Mucosa of stomach (tissue), 1 donor: Measurements from ENCODE around the gene CEP78.
A peak's percentile ranks its signal among the peaks of the same experiment; 100 is the strongest.

Experiments
- H3K27me3 ChIP-seq: one replicate; pipeline ENCODE4 v1.7.0; 2013; ENCODE audit warnings: mild to moderate bottlenecking, low read length; ENCODE audit not compliant: control insufficient read depth, insufficient read depth
- H3K36me3 ChIP-seq: one replicate; pipeline ENCODE4 v1.7.0; 2013; ENCODE audit warnings: low read length; ENCODE audit not compliant: control insufficient read depth, insufficient read depth
- H3K4me1 ChIP-seq: one replicate; pipeline ENCODE4 v1.7.0; 2013; ENCODE audit warnings: mild to moderate bottlenecking, low read length; ENCODE audit not compliant: control insufficient read depth, insufficient read depth
- H3K4me3 ChIP-seq: one replicate; pipeline ENCODE4 v1.7.0; 2013; ENCODE audit warnings: low read length
- H3K9ac ChIP-seq: one replicate; pipeline ENCODE4 v1.7.0; 2013; ENCODE audit warnings: mild to moderate bottlenecking, low read length, moderate library complexity
- H3K9me3 ChIP-seq: one replicate; pipeline ENCODE4 v1.7.0; 2013; ENCODE audit warnings: mild to moderate bottlenecking, low read length, moderate library complexity; ENCODE audit not compliant: control insufficient read depth
- donor health status: Pancreatic carcinoma.

CEP78 gene

DNA sequence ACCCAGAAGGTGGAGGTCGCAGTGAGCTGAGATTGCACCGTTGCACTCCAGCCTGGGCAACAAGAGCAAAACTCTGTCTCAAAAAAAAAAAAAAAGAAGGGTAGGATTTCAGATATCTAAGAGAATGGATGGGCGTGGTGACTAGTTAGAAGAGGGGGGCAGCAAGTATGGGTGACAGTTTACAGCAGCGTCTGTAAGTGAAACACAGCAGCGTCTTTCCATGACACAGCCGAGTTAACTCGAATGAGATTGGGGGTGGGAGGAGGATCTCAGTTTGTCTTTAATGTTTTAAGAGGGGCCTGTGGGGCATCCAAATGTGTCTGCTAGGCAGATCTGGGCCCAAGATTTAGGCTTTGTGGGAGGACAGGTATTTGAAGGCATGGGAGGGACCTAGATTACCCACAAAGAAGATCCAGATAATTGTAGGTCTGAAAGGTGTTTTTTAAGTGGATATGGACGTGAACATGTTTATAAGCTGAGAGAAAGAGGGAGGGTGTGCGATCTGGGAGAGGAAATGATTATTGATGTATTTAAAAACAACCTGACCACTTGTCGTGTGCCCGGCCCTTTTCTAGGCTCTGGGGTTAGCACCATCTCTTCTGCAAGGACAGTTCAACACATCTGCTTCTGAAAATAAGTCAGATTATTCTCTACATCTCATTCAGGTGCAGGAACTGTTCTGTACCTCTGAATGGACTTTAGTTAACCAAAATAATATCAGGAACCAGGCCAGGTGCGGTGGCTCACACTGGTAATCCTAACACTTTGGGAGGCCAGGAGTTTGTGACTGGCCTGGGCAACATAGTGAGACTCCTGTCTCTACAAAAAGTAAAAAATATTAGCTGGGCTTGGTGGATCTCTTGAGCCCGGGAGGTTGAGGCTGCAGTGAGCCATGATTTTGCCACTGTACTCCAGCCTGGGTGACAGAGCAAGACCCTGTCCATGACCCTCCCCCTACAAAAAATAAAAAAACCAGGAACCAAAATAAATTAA lies 2.5 kb downstream of the CEP78 start:
- no peaks in the 10 kb centered on the region for H3K4me1 ChIP-seq
- no peaks in the 10 kb centered on the region for H3K9me3 ChIP-seq
- H3K36me3 ChIP-seq, result no peaks in the 10 kb centered on the region
- peak overlapping the region; percentile 13 for H3K9ac ChIP-seq
- no peaks in the 10 kb centered on the region for H3K27me3 ChIP-seq
- H3K4me3 ChIP-seq, result no peak overlapping the region

DNA sequence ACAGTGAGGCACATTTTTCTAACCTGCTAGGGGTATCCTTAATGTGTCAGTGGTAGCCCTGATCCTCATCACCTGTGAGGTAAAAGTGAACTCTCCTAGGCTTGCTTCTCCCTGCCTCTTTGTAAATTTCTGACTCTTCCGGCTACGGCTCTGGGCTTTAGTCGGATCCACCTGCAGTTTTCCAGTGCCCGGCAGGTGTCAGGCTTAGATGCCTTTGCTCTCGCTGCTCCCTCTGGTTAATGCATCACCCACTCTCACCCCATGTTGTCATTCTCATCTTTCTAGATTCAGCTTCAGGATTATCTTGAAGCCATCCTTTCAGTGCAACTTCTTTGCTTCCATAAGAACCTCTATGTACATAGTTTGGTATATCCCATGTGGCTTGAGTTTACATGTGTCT lies 3.6 kb downstream of the CEP78 start:
- no peaks in the 10 kb centered on the region for H3K9me3 ChIP-seq
- H3K36me3 ChIP-seq, result no peaks in the 10 kb centered on the region
- no peak overlapping the region for H3K4me3 ChIP-seq
- no peaks in the 10 kb centered on the region for H3K4me1 ChIP-seq
- H3K9ac ChIP-seq, result no peak overlapping the region
- no peaks in the 10 kb centered on the region for H3K27me3 ChIP-seq

DNA sequence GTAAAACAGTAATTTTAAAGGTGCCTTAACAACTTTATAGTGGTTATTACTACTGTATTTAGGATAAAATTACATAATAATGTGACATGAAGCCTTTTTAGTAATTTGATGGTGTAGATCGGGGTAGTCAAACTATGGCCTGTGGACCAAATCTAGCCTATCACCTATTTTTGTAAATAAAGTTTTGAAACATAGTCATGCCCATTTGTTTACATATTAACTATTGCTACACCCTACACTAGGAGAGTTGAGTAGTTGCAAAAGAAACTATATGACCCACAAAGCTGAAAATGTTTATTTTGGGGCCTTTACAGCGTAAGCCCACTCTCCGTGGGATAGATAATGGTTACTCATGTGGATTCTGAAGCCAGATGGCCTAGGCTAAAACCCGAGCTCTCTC lies 6.2 kb downstream of the CEP78 start:
- H3K27me3 ChIP-seq, result no peaks in the 10 kb centered on the region
- H3K9me3 ChIP-seq, result no peaks in the 10 kb centered on the region
- H3K36me3 ChIP-seq, result no peaks in the 10 kb centered on the region
- H3K9ac ChIP-seq, result no peak overlapping the region
- no peak overlapping the region for H3K4me3 ChIP-seq
- H3K4me1 ChIP-seq, result no peaks in the 10 kb centered on the region

DNA sequence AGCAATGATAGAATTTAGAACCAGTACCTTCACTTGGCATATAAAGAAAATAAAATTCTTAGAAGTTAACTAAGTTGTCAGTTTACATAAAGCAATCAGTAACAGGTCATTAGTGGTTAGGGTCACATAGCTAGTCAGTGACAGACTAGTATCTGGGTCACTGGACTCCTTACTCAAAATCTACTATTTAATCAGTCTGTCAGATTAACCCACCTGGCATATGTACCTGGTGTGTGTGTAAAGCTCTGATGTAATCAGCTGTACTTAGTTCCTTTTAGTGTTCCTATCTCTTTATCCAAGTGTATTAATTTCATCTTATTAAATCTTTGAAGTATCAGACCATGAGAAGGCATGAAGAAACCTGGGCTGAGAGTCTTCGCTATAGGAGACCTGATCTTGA lies 7.3 kb downstream of the CEP78 start:
- H3K36me3 ChIP-seq, result no peaks in the 10 kb centered on the region
- H3K27me3 ChIP-seq, result no peaks in the 10 kb centered on the region
- H3K4me3 ChIP-seq, result no peak overlapping the region
- no peaks in the 10 kb centered on the region for H3K4me1 ChIP-seq
- no peaks in the 10 kb centered on the region for H3K9me3 ChIP-seq
- no peak overlapping the region for H3K9ac ChIP-seq

DNA sequence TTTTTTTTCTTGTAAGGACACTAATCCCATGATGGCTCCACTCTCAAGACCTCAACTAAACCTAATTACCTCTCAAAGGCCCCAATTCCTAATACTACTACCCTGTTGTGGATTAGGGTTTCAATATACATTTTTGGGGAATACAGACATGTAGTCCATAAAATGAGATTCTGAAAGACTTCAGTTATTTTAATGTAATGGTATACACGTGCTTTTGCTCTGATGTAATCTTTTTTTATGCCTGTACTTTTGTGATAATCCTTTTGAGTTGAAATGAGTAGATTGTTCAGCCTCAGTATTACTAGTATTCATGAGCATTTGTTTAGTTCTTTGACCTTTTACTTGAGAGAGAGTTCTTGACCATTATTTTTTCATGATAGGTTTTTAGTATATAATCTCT lies 9.5 kb downstream of the CEP78 start:
- no peaks in the 10 kb centered on the region for H3K27me3 ChIP-seq
- no peak overlapping the region for H3K9ac ChIP-seq
- no peak overlapping the region for H3K4me3 ChIP-seq
- no peaks in the 10 kb centered on the region for H3K4me1 ChIP-seq
- H3K9me3 ChIP-seq, result no peaks in the 10 kb centered on the region
- H3K36me3 ChIP-seq, result no peaks in the 10 kb centered on the region

DNA sequence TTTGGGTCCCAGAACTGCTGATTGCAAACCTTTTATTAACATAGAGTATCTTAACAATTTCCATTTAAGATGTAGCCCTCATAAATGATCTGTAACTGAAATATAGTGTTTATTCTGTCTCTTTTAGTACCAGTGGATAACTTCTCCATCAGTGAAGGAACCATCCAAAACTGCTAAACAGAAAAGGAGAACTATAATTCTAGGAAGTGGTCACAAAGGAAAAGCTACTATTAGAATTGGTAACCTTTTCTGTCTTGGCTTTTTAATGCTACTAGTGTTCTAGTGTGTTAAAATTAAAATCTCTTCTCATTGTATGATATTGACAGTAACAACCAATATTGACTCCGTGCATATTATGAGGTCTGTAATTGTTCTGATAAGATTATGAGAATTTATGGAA lies 12.8 kb downstream of the CEP78 start:
- Histone ChIP-seq H3K4me3 (no peak overlapping the region), H3K9me3 (no peaks in the 10 kb centered on the region), H3K4me1 (no peaks in the 10 kb centered on the region), H3K9ac (no peak overlapping the region), H3K27me3 (no peaks in the 10 kb centered on the region), H3K36me3 (no peaks in the 10 kb centered on the region)

DNA sequence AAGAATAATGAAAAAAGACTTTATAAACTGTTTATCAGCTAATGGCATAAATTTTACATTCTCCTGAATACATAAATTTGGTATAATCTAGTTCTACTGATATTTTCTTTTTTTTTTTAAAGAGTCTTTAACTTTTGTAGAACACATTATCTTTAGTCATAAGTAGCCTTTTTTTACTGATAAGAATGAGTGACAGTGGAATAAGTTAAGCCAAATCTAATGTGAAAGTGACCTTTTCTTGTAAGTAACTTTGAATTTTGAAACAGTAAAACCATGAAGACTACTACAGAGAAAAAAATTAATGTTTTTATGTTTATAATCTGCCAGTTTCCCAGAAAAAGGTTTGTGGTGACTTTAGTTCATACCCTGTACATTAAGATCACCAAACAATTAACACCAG lies 13.7 kb downstream of the CEP78 start:
- no peaks in the 10 kb centered on the region for H3K36me3 ChIP-seq
- H3K27me3 ChIP-seq, result no peaks in the 10 kb centered on the region
- H3K9me3 ChIP-seq, result no peaks in the 10 kb centered on the region
- no peak overlapping the region for H3K4me3 ChIP-seq
- H3K9ac ChIP-seq, result no peak overlapping the region
- no peaks in the 10 kb centered on the region for H3K4me1 ChIP-seq

DNA sequence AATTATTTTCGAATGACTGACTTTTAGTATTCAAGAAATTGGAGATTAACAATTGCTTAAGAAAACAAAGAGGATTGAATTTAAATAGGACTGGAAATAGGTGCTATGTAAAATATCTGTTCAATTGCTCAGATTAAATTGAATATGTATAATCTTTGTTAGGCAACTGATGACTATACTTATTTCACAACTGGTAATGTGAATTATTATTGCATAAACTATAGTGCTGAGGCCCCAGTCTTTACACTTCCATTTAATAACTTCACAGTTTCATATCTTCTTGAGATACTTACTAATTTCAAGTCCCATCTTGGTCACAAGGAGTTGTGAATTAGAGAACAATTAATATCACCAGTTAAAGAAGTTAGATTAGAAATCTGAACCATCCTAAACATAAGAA lies 16.7 kb downstream of the CEP78 start:
- Histone ChIP-seq H3K9me3 (no peaks in the 10 kb centered on the region), H3K4me3 (no peak overlapping the region), H3K9ac (no peak overlapping the region), H3K27me3 (no peaks in the 10 kb centered on the region), H3K4me1 (no peaks in the 10 kb centered on the region), H3K36me3 (no peaks in the 10 kb centered on the region)

DNA sequence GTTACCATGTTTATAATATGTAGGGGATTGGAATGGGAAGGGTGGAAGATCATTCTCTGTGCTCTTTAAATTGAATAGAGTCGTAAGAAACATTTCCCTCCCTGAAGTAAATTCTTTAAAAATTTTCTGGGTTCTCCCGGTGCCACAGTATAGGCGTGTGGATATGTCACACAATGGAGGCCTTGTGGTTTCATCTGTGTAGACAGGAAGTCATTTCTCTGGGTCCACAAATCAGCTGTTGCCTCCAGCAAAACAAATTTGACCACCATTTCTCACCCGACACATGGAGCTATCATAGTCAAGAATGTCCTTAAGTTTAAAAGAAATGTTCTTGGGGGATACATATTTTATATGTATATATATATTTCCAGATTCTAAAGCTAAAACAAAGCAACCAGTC lies 17.4 kb downstream of the CEP78 start:
- H3K4me1 ChIP-seq, result no peaks in the 10 kb centered on the region
- no peaks in the 10 kb centered on the region for H3K27me3 ChIP-seq
- H3K4me3 ChIP-seq, result no peak overlapping the region
- H3K36me3 ChIP-seq, result no peaks in the 10 kb centered on the region
- H3K9ac ChIP-seq, result no peak overlapping the region
- H3K9me3 ChIP-seq, result no peaks in the 10 kb centered on the region

DNA sequence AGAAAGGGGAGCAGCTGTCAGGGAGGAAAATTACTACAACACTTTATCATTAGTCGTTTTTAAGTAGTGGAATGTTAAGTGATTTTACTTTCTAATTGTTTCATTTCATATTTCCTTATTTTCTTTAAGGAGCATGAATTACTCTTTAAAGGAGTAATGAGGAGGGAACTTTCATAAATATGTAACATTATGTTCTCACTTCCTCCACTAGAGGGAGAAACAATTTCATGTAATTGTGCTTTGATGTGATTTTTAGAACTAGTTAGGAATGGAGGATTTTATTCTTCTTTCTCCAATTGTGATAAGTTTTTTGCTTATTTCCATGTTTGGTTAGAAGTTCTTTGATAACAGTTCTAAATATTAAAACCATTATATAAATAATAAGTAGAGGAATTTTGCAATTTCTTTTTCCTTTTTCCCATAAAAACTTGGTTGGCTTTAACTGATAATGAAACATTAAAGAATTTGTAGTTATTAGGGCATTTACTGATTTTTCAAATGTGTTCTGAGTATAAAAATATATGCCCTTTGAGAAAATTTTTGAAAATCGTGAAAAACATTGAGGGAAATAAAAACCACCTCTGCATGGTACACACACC lies 25.6 kb downstream of the CEP78 start:
- Histone ChIP-seq H3K36me3 (no peaks in the 10 kb centered on the region), H3K4me1 (no peaks in the 10 kb centered on the region), H3K4me3 (no peak overlapping the region), H3K9ac (no peak overlapping the region), H3K27me3 (no peaks in the 10 kb centered on the region), H3K9me3 (no peaks in the 10 kb centered on the region)

DNA sequence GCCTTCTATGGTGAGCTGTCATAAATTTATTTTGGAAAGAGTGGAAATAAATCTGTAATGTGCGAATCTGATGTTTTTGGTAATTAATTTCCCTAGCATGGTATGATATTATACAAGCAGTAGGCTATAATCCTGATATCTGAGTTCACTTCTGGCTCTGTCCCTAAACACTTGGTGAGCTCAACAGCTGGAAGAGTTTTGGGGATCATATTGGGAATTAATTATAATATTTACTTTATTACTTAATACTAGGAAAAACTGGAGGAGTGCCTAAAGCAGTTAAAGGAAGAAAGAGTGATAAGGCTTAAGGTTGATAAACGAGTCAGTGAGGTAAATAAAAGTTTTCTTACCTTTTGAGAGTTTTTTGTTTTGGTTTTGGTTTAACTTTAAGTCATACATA lies 26.8 kb downstream of the CEP78 start:
- Histone ChIP-seq H3K4me1 (no peaks in the 10 kb centered on the region), H3K36me3 (no peaks in the 10 kb centered on the region), H3K9ac (no peak overlapping the region), H3K27me3 (no peaks in the 10 kb centered on the region), H3K9me3 (no peaks in the 10 kb centered on the region), H3K4me3 (no peak overlapping the region)

DNA sequence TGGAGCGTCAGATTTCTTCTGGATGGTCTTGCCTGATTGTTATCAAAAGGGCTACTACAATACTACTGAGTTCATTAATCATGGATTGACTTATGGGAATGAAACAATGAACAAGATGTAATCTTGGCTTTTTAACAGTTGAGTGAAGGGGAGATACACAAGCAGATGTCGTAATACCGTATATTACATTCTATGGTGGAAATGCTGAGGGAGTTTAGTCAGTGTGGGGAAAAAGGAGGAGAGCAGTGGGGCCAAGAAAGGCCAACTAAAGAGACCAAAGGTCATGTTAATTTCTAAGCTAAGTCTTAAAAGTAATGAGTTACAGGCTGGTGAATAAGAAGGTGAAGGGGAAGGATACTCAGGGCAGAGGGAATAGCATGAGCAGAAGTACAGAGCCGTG lies 32.0 kb downstream of the CEP78 start:
- Histone ChIP-seq H3K9me3 (no peaks in the 10 kb centered on the region), H3K36me3 (no peaks in the 10 kb centered on the region), H3K4me1 (no peaks in the 10 kb centered on the region), H3K9ac (no peak overlapping the region), H3K4me3 (no peak overlapping the region), H3K27me3 (no peaks in the 10 kb centered on the region)
